K562 treated with DMSO at 1 percent for 4 hours (cell line): ENCODE data around the gene ATP10D. TPM values are rescaled to one million over a fixed set of nuclear protein-coding genes. Genes with fewer than 3 reads are reported as not detected.

ENCODE experiments used
- total RNA-seq: library from RNA; unstranded; fragments of 300-600 nt; gene quantifications from 2 replicates; pipeline ENCODE4 v1.2.3, GENCODE V29; 2022; ENCODE audit not compliant: insufficient read depth

Gene ATP10D
- 1.2 TPM in 1 of 2 replicates, not detected in the other for total RNA-seq

DNA sequence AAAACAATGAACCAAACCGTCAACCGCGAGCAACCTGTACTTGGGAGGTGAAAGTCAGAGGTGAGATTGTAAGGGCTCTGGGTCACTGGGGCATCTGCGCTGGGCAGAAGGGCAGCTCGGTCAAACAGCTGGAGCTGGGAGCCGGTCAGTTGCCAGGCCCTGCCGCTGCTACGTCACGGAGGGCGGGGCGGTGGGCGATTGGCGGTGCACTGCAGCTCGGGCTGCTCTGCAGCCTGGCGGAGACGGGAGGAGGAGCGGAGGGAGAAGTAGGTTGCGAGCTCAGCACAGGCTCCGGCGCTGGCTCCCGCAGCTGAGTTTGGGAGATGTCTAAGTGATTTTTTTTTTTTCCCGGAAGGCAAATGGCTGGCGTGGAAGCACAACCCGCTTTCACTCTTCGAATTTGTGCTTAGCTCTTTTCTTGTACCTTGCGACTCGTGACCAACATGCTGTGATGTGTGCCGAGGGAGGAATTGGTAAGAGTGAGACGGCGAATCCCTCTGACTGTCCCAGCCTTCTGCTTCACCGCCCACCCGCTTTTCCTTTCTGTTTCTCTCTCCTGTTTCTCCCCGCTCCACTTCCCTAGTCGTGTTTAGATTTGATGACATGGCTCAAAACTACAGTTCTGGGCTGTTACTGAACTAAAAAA, at the start of gene ATP10D:
ATP10D (plus strand) TSS at position 229 of the 646 bp plus-strand sequence. CDS start 27,266 bp downstream, outside the sequence.

DNA sequence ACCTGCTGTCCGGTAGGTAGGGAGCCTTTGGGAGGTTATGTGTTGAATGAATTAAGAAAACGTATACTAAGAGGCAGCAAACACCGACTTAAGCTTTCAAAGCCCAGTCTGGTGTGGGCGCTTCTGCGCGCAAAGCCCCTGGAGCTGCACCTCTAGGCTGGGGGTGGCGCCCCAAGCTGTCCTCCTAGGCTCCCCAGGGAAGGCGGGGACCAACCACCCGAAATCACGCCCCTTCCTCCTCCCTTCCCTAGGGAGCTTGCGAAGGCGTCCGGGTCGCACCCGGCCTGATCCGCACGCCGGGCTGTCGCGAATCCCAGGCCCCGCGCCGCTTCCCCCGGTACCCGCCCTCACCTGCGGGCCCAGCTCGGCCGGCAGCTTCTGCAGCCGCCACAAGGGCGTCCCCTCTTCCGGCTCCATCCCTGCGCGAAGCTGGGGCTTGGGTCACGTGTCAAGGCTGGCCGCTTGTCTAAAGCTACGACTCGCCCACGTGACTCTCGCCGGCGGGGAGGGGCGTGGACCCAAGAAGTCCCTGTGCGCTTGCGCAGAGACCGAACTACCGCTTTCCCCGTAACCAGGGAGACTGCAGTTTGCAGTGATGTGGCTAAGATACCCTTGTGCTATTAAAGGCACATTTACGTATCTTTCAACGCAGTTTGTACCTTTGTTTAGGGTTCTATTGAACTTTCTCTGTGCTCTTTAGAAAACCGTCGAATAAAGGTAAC, 21.7 kb upstream of the ATP10D start, which contains the start of gene COMMD8:
COMMD8 (minus strand) TSS at position 468 of the 722 bp plus-strand sequence; CDS start at position 417, 51 bp downstream.

Other genes with a start within 250 kb of the ATP10D start
- gene COMMD8, start 21.6 kb upstream of the ATP10D start, total RNA-seq = 6.9 and 11.7 TPM in 2 replicates